Measurements from ENCODE around the gene EFNA5. TPM values are rescaled to one million over a fixed set of nuclear protein-coding genes. Genes with fewer than 3 reads are reported as not detected.
A peak's percentile ranks its signal among the peaks of the same experiment; 100 is the strongest.

The EFNA5 gene
- total RNA-seq, result 8.2 and 18.2 TPM in 2 replicates
- 8.2 TPM for polyA plus RNA-seq (2012)

DNA sequence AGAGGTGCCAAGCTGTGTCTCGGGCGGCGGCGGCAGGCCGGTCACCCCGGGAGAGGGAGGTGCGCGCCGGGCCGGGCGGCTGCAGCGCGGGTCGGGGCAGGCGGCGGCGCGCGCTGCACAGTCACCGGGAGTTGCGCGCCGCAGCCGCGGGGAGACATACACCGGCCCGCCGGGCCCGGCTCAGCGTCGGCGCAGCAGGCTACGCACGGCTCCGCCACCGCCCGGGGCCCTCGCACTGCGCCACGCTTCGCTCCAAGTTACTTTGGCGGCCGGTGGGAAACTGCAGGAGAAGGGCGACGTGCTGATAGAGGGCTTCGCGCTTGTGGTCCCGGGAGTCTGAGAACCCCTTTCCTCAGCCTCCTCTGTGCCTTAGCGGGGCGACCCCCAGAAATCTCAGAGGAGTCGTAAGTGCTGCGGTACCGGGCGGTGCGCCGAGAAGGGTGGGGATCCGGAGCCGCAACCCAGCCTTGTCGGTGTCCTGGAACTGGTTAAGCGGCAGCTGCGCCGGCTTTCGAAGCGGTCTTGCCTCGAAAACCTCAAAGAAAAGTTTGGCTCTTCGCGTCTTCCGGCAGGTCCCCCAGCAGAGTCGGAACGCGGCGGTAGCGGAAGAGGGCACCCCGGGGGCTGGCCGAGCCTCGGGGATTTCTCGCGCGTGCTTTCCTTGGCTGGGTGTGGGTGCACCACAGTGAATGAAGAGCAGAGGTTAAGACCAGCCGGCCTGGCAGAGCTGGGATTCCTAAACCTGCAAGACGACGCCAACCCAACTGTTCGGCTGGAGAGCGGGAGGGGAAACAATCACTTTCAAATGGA lies at the start of gene EFNA5:
Gene EFNA5, minus strand, starts transcription at position 6 of the 810 bp plus-strand sequence.
- DNase-seq (ENCODE audit: low read depth), result peak; percentile 82

DNA sequence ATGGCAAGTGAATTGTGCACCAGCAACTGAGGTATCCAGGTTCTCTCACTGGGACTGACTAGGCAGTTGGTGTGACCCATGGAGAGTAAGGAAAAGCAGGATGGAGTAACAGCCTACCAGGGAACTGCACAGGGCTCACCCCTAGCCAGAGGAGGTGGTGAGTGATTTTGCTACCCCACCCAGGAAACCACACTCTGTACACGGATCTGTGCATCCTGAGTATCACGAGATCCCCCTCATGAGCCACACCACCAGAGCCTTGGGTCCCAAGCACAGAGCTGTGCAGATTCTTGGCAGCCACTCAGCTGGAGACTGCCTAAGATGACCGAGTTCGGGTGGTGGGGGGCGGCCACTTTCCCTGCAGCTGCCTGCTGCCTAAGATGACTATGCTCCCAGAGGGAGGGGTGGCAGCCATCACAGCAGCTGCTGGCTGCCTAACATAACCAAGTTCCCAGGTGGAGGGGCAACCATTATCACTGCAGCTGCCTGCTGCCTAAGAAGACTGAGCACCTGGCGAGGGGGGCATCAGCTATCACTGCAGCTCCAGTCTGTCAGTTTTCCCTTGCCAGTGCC lies 48.4 kb upstream of the EFNA5 start:
- peak; percentile 51 for DNase-seq (ENCODE audit: low read depth)

DNA sequence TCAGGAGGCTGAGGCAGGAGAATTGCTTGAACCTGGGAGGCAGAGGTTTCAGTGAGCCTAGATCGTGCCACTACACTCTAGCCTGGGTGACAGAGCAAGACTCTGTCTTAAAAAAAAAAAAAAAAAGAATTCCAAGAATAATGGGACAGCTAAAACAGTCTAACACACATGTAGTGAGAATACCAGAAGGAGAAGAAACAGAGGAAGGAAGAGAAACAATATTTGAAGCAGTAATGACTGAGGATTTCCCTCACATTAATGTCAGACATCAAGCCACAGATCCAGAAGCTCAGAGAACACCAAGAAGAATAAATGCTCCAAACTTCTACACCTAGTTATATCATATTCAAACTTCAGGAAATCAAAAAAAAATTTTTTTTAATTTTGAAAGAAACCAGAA lies 47.1 kb upstream of the EFNA5 start:
- no peak for DNase-seq (ENCODE audit: low read depth)

DNA sequence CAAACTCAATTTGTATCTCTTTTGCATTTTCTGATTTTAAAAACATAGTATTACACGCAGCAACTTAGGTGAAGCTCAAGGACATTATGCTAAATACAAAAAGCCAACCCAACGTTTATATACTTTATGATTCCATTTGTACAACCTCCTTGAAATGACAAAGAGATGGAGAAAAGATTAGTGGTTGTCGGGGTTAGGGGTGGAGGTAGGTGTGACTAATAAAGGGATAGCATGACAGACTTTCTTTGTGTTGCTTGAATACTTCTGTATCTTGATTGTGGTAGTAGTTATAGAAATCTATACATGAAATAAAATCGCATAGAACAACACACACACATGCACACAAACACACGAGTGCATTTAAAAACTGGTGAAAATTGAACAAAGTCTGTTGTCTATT lies 42.5 kb upstream of the EFNA5 start:
- DNase-seq (ENCODE audit: low read depth), result no peak

DNA sequence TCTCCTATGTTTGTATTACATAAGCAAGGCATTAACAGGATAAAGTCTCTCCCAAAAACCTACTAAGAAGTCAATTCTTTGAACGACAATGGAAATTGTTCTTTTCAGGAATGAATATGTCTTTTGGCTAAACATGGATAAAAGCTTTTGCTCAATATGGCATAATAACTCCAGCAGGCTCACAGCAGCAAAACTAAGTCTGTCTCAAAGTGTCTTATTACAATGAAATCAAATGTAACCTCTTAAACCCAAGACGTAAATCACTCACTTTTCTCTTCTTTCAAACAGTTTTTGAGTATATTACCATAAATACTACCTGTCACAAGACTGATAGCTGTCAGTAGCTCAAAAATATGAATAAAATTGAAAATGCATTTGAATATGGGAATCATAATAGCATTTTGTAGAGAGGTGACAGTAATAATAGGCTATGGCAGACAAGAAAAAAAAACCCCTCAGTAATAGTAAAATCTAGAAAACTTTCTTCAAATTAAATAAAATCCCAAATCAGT lies 41.7 kb upstream of the EFNA5 start:
- DNase-seq (ENCODE audit: low read depth), result no peak

DNA sequence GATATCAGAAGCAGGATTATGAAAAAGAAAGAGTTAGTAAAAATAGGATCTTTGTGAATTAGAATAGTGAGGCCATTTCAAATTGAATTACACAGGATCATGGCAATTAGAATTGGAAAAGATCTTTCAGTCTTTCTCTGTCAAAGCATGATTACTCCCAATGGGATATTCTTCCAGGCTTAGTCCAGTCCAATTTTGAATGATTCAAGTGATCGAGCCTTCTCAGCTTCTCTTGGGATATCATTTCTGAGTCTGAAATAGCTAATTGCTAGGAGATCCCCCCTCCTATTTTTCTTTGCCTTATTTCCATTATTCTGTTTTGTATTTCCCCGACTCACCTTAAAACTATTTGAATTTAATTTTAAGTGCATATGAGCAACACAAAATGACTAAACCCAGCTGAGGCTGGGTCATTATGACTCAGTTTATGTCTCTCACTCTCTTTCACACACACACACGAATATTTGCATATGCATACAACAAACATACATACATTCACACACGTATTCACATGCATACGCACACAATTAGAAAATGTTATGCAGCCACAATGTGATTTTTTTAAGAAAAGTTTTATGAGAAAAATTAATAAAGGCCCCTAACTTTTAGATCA lies 34.8 kb upstream of the EFNA5 start:
- no peak for DNase-seq (ENCODE audit: low read depth)

DNA sequence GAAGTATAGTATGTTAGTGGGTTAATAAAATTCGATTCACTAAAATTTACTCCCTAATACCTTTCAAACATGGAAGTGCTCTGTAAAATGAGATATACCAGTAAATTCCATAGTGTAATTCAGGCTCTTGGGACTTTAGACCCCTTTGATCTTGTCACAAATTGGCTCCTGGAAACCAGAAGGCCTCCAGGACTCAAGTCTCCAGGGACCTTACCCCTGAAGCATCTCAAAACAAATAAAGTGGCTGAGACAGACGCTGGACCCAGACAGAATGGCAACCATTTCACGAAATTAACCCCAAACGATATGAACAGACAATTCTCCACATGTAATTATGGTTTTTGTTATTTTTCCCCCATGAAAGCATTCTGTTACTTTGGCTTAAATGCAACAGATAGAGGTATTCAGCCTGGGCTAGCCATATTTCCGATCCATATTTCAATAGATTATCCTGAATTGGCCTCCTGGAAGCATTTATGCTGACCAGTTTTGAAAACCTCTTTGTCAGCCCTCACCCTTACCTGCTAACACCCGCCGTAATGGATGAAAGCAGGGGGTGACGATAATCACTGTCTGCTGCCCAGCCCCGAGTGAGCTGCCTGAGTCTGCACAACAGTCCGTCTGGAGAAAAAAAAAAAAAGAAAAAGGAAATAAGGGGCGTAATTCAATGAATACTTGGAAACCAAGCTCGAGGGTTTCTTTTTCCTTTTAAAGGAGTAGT lies 34.1 kb upstream of the EFNA5 start:
- peak; percentile 12 for DNase-seq (ENCODE audit: low read depth)

DNA sequence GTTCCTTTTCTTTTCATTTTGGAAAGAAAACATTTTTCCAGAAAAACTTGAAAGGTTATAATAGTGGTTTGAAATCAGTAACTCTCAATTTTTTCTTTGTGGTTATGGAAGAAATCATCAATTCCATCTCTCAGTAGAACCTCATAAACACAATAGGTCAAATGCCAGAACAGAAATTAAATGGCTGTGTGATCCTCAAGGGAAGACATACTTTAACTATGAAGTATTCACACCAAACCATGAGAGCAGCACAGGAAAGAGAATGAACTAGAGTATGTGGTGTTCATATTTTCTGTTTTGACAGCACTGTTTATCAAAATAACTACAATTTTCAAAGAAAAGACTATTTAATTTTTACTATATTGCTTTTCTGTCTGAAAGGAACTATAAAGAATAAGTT lies 29.7 kb upstream of the EFNA5 start:
- DNase-seq (ENCODE audit: low read depth), result no peak

DNA sequence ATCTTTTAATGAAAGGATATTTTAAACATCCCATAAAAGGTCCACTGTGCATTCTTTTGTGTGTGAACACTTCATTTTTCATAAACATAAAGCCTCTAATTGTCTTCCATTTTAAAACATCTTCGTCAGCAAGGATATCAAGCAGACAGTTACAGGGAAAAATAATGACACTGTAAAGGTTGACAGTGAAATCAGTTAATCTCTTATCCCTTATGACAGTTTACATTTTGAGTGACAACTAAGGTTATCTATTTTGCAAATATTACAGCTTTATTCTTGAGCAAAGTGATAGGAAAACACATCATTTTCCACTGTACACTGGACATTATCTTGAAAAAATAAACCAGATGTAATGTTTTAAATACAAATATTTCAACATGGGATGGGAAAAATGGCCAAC lies 28.7 kb upstream of the EFNA5 start:
- no peak for DNase-seq (ENCODE audit: low read depth)

DNA sequence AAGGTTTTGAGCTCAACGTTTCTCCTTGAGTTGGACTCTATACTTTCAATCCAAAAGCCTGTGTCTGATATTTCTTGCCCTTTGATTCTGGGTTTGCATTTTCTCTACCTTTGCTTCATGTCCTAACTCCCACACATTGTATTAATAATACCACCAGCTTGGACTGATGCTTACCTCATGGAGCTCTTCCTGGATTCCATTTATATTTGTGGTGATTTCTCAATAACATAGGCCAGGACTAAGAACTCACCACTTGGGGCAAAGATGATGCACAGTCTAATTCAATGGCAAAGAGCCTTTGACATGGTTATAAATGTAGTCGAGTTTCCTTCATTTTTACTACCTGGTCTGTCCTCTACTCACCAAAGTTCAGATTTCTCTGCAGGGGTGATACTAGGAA lies 27.5 kb upstream of the EFNA5 start:
- no peak for DNase-seq (ENCODE audit: low read depth)

DNA sequence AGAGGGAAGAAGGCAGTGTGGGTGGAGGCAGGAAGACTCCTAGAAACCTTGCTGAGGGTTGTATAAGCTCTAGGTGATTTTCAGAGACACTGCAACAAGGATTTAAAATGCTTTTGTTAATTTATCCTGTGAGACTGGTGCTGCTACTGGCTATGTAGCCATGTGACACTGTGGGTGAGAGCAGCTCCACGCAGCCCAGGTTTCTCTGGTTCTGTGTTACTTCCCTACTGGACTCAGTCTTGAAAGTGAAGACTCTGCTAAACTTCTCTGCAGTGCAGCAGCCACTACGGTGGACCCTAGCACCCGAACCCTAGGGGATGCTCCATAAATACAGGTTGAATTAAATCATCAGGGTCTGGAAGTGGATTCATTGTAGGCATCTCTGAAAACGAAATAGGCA lies 25.8 kb upstream of the EFNA5 start:
- no peak for DNase-seq (ENCODE audit: low read depth)

DNA sequence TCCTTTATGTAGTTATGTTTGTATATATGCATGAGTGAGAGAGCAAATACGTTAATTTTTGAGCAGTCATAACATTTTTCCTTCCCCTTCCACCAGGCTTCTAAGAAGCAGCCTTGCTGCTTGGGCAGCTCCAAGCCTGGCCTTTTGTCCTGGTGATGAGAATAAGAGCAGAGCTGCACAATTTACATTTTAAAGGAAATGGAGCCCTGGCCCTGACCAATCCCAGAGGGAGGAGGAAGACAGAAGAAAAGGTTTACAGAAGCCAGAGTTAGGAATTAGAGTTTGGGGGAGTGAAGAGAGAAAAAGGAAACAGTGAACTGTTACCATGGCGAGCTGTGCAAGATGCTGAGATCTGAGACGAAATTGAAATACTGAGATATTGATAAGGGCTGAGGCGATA lies 25.3 kb upstream of the EFNA5 start:
- DNase-seq (ENCODE audit: low read depth), result no peak

DNA sequence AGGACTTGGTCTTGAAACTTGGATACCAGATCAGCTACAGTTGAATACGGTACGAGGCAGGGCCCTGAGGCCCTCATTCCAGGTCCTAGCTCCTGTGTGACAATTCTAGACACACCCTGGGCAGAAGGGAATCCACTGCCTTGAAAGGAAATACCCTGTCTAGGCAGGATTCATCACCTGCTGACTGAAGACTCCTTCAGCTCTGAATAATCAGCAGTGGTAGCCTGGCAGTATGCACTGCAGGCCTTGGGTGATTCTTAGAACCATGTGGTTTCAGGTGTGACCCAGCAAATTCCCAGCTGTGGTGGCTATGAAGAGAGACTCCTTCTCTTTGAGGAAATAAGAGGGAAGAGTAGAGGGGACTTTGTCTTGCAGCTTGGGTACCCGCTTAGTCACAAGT lies 17.2 kb upstream of the EFNA5 start:
- no peak for DNase-seq (ENCODE audit: low read depth)

DNA sequence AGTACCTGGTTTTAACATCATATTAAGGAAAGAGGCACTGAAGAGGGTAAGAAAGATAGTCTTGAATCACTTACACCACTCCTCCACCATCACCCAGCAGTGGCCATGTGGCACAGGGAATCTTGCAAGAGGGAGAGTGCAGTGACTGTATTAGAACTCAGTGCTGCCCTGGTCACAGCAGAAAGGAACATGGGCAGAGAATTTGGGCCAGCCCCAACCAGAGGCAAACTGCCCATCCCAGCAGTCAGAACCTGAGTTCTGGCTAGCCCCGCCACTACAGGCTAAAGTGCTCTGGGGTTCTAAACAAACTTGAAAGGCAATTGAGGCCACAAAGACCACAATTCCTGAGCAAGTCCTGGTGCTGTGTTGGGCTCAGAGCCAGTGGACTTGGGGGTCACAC lies 16.7 kb upstream of the EFNA5 start:
- no peak for DNase-seq (ENCODE audit: low read depth)

DNA sequence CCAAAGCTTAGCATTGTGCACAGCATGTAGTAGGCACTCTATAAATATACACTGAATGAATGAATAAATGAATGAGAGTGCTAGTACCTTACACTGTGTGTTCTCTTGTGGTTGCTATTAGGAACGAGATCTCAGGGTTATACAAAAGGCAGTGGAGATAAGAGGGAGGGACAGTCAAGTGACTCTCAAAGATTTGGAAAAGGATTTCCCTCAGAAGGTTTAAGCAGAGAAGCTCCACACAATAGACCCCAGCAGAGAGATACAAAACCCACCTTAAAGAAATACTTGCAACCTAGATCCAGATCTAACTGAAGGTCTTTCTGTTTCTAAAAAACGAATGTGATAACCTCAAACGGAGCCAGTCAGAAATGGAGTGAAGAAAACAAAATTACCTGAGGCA lies 11.8 kb upstream of the EFNA5 start:
- DNase-seq (ENCODE audit: low read depth), result no peak

DNA sequence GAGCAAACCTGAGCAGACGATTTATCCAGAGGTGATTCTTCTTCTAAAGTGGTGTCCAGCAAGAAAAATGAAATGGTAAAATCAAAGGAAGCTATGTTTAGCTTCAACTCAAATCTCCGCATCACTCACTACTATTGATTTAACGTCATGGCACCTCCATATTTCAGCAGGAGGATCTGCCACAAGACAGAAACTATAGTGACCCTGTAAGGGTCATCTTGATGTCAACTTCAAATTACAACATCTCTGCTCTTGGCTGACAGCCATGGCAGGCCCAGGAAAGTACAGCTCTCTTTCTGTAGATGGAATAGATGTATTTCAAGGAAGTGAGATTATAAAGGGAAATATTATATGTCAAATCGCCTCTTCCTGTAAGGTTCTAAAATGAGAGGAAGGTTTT lies 10.1 kb upstream of the EFNA5 start:
- no peak for DNase-seq (ENCODE audit: low read depth)

DNA sequence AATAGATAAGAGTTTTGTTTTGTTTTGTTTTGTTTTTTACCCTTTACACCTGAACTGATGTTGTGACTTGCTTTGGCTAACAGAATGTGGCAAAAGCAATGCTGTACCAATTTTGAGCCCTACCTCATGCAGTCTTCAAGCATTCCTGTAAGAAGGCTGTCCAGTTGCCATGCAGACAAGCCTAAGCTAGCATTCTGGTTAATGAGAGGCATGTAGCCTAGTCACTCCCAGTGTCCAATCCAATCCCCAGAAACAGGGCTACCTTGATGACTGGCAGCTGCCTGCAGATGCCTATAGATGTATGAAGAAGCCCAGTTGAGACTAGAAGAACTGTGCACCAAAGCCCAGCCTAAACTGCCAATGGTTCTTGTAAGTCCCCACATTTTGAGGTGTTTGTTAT lies 9.4 kb upstream of the EFNA5 start:
- no peak for DNase-seq (ENCODE audit: low read depth)

DNA sequence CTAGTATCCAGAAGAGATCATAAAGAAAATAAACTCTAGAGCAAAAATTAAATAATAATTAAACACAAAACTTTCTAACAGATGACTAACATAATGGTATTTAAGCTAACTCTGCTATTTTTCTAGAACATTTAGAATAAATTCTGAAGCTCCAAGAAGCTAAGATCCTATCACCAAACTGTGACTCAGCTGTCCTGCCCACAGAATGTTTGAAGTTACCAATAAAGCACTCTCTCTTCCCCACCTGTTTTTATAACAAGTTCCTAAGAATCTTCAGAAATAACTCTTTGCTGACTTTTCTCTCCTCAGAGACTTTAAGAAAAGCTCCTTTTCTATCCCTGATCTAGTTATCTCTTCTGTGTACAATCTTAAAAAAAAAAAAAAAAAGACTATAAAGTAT lies 6.0 kb upstream of the EFNA5 start:
- peak; percentile 24 for DNase-seq (ENCODE audit: low read depth)

DNA sequence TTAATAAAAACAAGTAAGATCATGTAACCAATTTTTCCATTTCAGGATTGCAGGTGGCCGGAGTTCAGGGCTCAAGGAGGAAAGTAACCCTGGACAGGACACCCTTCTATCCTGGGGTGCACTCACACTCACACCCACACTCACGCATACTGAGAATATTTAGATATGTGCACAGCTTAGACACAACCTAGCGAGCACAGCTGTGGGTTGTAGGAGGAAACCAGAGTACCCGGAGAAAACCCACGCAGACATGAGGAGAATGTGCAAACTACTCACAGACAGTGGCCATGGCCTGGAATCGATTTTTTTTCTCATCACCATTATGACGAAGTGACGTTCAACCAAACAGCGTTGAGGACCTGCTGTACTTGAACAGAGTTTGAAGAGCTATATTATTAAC lies 4.5 kb upstream of the EFNA5 start:
- DNase-seq (ENCODE audit: low read depth), result no peak

DNA sequence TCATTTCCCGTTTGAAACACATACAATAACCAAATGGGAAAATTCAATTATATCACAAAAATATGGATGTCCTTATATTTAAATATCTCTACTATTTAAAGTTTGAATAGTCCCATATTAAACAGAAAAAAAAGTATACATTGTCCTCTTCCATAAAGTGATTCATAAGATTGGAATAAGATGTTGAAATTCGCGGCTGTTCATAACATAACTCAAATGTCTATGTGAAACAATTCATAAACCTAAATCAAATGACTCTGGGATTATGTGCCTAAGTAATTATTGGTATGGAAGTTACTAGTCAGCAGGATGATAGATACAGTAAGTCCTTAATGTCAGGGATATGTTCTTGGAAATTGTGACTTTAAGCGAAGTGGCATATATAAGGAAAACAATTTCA lies 3.9 kb upstream of the EFNA5 start:
- DNase-seq (ENCODE audit: low read depth), result no peak

DNA sequence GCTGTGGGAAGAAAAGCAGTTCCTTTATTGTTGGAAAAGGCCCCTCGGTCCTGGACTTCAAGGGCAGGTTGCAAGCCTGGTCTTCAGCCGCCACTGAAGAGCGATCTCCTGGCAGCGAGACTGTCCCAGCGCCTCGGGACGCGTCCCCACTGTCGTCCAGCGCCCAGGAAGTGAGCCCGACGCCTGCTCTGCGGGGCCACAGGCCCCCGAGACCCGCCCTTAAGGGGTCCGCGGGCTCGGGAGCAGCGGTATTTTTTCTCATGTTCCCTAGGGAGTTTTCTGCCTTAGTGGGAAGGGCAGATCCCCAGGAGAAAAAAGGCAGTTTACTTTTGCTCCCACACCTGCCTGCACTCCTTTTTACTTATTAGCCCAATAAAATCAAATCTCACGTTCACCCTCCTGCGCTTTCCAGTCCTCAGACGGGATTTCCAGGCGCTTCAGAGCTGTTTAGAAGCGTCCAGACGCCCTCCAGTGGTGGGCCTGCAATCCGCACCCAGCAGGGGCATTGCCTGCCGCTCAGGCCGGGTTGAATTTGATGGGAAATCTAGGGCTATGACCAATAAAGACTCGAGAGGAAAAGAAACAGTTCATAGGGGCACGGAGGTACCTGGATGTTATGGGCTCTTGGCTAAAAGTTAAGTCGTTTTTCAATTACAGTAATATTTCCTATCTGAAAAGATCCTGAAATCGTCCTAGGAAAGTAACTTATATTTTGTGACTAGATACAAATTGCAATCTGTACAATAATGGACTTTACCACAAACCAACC lies 2.8 kb upstream of the EFNA5 start:
- DNase-seq (ENCODE audit: low read depth), result peak; percentile 92
